ENCODE measurements around the gene SEL1L3.

SEL1L3 gene

DNA sequence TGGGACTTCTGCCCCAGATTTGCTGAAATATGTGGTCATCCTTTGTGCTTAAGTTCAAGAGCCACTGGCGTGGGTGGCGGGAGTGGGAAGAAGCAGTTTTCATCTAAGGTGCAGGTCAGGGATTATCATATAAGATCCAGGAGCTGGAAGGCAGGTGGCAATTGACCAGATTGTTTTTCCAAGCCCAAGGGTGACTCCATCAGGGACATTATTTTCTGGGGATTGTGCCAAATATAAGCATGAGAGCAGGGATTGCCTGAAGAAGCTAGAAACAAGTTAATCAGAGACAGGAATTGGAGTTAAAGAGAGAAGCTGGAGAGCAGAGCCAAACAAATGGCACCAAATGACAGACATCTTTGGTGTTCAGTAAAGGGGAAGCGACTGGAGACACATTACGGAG lies 19.4 kb upstream of the SEL1L3 start:
- TF ChIP-seq CTCF (IDR thresholded peaks at IDR 0.05; ENCODE audit: control extremely low read depth, extremely low read depth, low read depth, missing control alignments) = no peak
- ChIA-PET CTCF (interaction anchor here (0.7 to 1.4 kb wide), 4 partner anchors 8 to 46 kb away, joined by 3 to 4 read pairs (median 4); no protein-coding TSS in a partner anchor), POLR2A (no interaction called here)
- no peak for DNase-seq (ENCODE audit: extremely low spot score)

DNA sequence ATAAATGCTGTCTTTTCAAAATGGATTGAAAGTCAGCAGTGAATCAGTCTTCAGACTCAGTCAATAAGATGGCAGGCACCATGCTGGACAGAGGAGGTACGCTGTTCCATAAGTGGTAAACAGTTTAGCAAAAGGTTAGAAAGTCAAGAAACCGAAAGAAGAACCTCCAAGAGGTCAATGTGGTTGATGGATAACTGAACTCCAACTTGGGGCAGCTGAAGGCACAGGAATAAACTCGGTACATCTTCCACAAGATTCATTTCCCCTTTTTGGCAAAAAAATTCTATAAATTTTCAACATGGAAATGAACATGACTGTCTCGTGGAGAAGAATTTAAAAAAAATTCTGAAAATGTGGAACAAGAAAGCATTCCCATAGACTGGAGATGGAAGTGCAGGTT lies 18.4 kb upstream of the SEL1L3 start:
- CTCF ChIA-PET = interaction anchor here (1.0 to 1.4 kb wide), 2 partner anchors 16 to 39 kb away, joined by 3 read pairs; no protein-coding TSS in a partner anchor
- no peak for TF ChIP-seq CTCF (IDR thresholded peaks at IDR 0.05; ENCODE audit: control extremely low read depth, extremely low read depth, low read depth, missing control alignments)
- POLR2A ChIA-PET = no interaction called here
- no peak for DNase-seq (ENCODE audit: extremely low spot score)

- TF ChIP-seq CTCF (IDR thresholded peaks at IDR 0.05; ENCODE audit: control extremely low read depth, extremely low read depth, low read depth, missing control alignments) = no peak
- ChIA-PET CTCF (interaction anchor here (1.4 to 5.4 kb wide), 2 partner anchors 15 to 38 kb away, joined by 3 to 27 read pairs; no protein-coding TSS in a partner anchor), POLR2A (no interaction called here)
- DNase-seq (ENCODE audit: extremely low spot score) = peak; percentile 62
Observed at GRCh38 chr4:25879991-25880651, 17.3 kb upstream of the SEL1L3 start.

GRCh38 chr4:25879587-25879986 lies 16.8 kb upstream of the SEL1L3 start:
- no peak for TF ChIP-seq CTCF (IDR thresholded peaks at IDR 0.05; ENCODE audit: control extremely low read depth, extremely low read depth, low read depth, missing control alignments)
- DNase-seq (ENCODE audit: extremely low spot score) = no peak
- ChIA-PET CTCF (interaction anchor here (1.4 to 5.4 kb wide), 2 partner anchors 15 to 37 kb away, joined by 3 to 27 read pairs; no protein-coding TSS in a partner anchor), POLR2A (interaction anchor here (1.4 kb wide), 1 partner anchor 20 kb away, joined by 4 read pairs; no protein-coding TSS in a partner anchor)

GRCh38 chr4:25879091-25879584 lies 16.4 kb upstream of the SEL1L3 start:
- POLR2A ChIA-PET = interaction anchor here (0.6 to 1.4 kb wide), 2 partner anchors 17 to 19 kb away, joined by 4 to 6 read pairs; no protein-coding TSS in a partner anchor
- no peak for DNase-seq (ENCODE audit: extremely low spot score)
- CTCF ChIA-PET = interaction anchor here (5.4 kb wide), 1 partner anchor 14 kb away, joined by 27 read pairs; no protein-coding TSS in a partner anchor
- no peak for TF ChIP-seq CTCF (IDR thresholded peaks at IDR 0.05; ENCODE audit: control extremely low read depth, extremely low read depth, low read depth, missing control alignments)

- no peak for DNase-seq (ENCODE audit: extremely low spot score)
- TF ChIP-seq CTCF (IDR thresholded peaks at IDR 0.05; ENCODE audit: control extremely low read depth, extremely low read depth, low read depth, missing control alignments) = no peak
- ChIA-PET CTCF (interaction anchor here (1.5 to 5.4 kb wide), 2 partner anchors 14 to 24 kb away, joined by 5 to 27 read pairs; no protein-coding TSS in a partner anchor), POLR2A (interaction anchor here (0.6 to 1.4 kb wide), 2 partner anchors 18 to 19 kb away, joined by 4 to 6 read pairs; no protein-coding TSS in a partner anchor)
Observed at GRCh38 chr4:25878676-25879075, 15.9 kb upstream of the SEL1L3 start.
